Psoas muscle (tissue), 8 donors: ENCODE data around the gene ITPR1. TPM values are rescaled to one million over a fixed set of nuclear protein-coding genes. Genes with fewer than 3 reads are reported as not detected.

Experiments used
- ATAC-seq, 4 donors: fragments of 200-7000 bp; cut with Tn5 transposase; one replicate each; pipeline ENCODE4 v1.9.1; 2020; ENCODE audit warnings: moderate library complexity in 3 of 4, mild to moderate bottlenecking in 2 of 4
- DNase-seq, 2 donors: peaks; one replicate each; pipeline ENCODE4 v3.0.0-alpha.2; 2020
- H3K27ac ChIP-seq: fragments of 200-600 bp; one replicate; pipeline ENCODE4 v1.8.0; 2022
- H3K27me3 ChIP-seq, 3 donors: fragments of 200-600 bp in 1 of 3; one replicate each; pipeline versions ENCODE4 v1.6.1 to v1.8.0; 2013 to 2022; ENCODE audit warnings: low read length in 2 of 3, mild to moderate bottlenecking in 2 of 3, moderate library complexity in 1 of 3; ENCODE audit not compliant: insufficient read depth in 3 of 3
- H3K36me3 ChIP-seq, 2 donors: fragments of 200-600 bp in 1 of 2; one replicate each; pipeline versions ENCODE4 v1.6.1 to v1.8.0; 2013 to 2022; ENCODE audit warnings: low read depth in 1 of 2, mild to moderate bottlenecking in 1 of 2, moderate library complexity in 1 of 2; ENCODE audit not compliant: insufficient read depth in 1 of 2
- H3K4me1 ChIP-seq: fragments of 200-600 bp; one replicate; pipeline ENCODE4 v1.8.0; 2022
- H3K4me3 ChIP-seq: fragments of 200-600 bp; one replicate; pipeline ENCODE4 v1.8.0; 2022; ENCODE audit warnings: mild to moderate bottlenecking
- H3K9me3 ChIP-seq: fragments of 200-600 bp; one replicate; pipeline ENCODE4 v1.8.0; 2022
- CTCF ChIP-seq: fragments of 200-600 bp; IDR thresholded peaks from one replicate; pipeline ENCODE4 v1.8.0; 2022; ENCODE audit warnings: antibody characterized with exemption
- WGBS, 3 donors: extraction: QIAGEN DNeasy Blood & Tissue Kit; methylation state at CpG; one replicate each; pipeline versions ENCODE4 v1.1.6 to v1.1.7; 2013; 5-methylcytosine and 5-hydroxymethylcytosine counted together
- intact Hi-C, 2 donors: fragments of 100-400 bp; cut with DNase I; formaldehyde crosslinking; loops; one replicate each; pipeline versions ENCODE4 v1.11.0 to v1.14.2; 2022
- polyA plus RNA-seq, 3 donors: library from polyadenylated mRNA; stranded (reverse); fragments of 200-250 nt; gene quantifications; one replicate each; pipeline ENCODE4 v1.2.3, GENCODE V29; 2013
- total RNA-seq, 4 donors: library from RNA; stranded (reverse); fragmentation: NEBNext Ultra II Directional in 2 of 4; extraction: Animal tissue kit (Norgen Biotek cat#: 25700) in 2 of 4; gene quantifications; one replicate each; pipeline versions ENCODE4 v1.2.1 to v1.2.4, GENCODE V29; 2021 to 2023
- donor health status: healthy with polysubstance abuse.
- donor health status: DM: no; HTN: no; CAD: no; lungs with moderate emphysema.
- donor health status: Bipolar disorder and iron deficiency.
- donor health status: healthy.
- donor health status: DM: yes; HTN: yes; CAD: no.
- donor health status: DM: no; HTN: no; CAD: no.
- donor health status: DM: no; HTN: no; CAD: no.
- donor health status: DM: yes; HTN: yes; CAD: no.

Gene ITPR1
- total and polyA plus RNA-seq, 7 donors: 4.4 to 9.2 (median 8.8) TPM

GRCh38 chr3:4582624-4583023 is 89.5 kb downstream of the ITPR1 start:
- WGBS, 3 donors: 35 to 47% (median 37%) methylated on average over 3 of the region's 3 CpGs

DNA sequence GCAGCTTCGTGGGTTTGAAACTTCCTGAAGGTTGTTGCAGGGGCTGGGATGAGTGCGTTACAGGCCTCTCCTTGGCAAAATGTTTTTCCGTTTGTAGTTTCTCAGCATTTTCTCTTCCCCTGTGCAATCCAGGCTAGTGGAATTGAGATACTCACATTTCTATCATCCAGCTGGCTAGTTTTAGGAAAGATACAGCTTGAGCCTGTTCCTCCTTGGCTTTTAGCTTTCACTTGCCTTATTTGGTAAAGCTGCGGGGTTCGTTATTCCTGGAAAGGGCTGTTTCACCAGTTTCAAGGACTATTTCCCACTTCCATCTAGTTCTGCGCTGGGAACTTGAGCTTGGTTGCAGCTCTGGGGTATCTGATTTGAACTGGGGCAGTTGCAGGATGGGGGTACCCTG is 90.3 kb downstream of the ITPR1 start:
- Histone ChIP-seq H3K27me3 (no peaks in the 10 kb centered on the region), H3K9me3 (no peaks in the 10 kb centered on the region), H3K4me3 (peak overlapping the region; percentile 57), H3K36me3 (no peaks in the 10 kb centered on the region), H3K4me1 (peaks cover 3% of the 10 kb centered on the region), H3K27ac (peak overlapping the region; percentile 46)
- 25 to 37% (median 32%) methylated on average over 6 of the region's 6 CpGs for WGBS, 3 donors
- intact Hi-C loops: no loop called here
- no peak for TF ChIP-seq CTCF
- ATAC-seq: peak in 2 of 4 donors; percentile 26 to 27
- DNase-seq: no peak

More at GRCh38 chr3:4582624-4583023, 89.5 kb downstream of the ITPR1 start:
- peak overlapping the region; percentile 46 for H3K27ac ChIP-seq
- no peak overlapping the region for H3K4me3 ChIP-seq
- no peaks in the 10 kb centered on the region for H3K9me3 ChIP-seq
- H3K36me3 ChIP-seq: no peaks in the 10 kb centered on the region
- H3K4me1 ChIP-seq: peaks cover 3% of the 10 kb centered on the region
- ATAC-seq (no peak), DNase-seq (no peak)
- no peaks in the 10 kb centered on the region for H3K27me3 ChIP-seq
- intact Hi-C loops: no loop called here
- no peak for TF ChIP-seq CTCF

- Histone ChIP-seq H3K4me3 (peak overlapping the region; percentile 57), H3K9me3 (no peaks in the 10 kb centered on the region)
- peak; percentile 25 for TF ChIP-seq CTCF
Measured at GRCh38 chr3:4584456-4585249, 91.5 kb downstream of the ITPR1 start.

DNA sequence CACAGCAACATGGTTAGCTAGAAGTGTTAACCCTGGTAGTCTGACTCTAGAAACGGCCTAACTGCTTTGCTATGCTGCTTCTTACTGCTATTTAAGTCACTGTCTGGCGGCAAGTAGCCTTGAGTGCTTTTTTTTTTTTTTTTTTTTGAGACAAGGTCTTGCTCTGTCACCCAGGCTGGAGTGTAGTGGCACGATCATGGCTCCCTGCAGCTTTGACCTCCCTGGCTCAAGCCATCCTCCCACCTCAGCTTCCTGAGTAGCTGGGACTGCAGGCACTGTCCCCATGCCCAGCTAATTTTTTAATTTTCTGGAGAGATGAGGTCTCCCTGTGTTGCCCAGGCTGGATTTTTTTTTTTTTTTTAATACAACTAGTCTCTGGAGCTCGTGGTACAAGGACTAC is 93.2 kb downstream of the ITPR1 start:
- H3K9me3 ChIP-seq: no peaks in the 10 kb centered on the region
- H3K4me1 ChIP-seq: no peaks in the 10 kb centered on the region
- ATAC-seq (no peak), DNase-seq (no peak)
- no peak overlapping the region for H3K4me3 ChIP-seq
- intact Hi-C loops: no loop called here
- H3K27me3 ChIP-seq: no peaks in the 10 kb centered on the region
- no peaks in the 10 kb centered on the region for H3K36me3 ChIP-seq
- no peak overlapping the region for H3K27ac ChIP-seq
- 77 to 82% (median 78%) methylated on average over 4 of the region's 4 CpGs for WGBS, 3 donors
- TF ChIP-seq CTCF: no peak

More at GRCh38 chr3:4584456-4585249, 91.5 kb downstream of the ITPR1 start:
- DNase-seq (no peak), ATAC-seq (no peak)
- intact Hi-C loops: no loop called here
- Histone ChIP-seq H3K27me3 (no peaks in the 10 kb centered on the region), H3K27ac (peak overlapping the region; percentile 43), H3K4me1 (peaks cover 3% of the 10 kb centered on the region), H3K36me3 (no peaks in the 10 kb centered on the region)
- WGBS, 3 donors: 39 to 53% (median 46%) methylated on average over 12 of the region's 12 CpGs
